ENCODE data around the gene TBX2. TPM values are rescaled to one million over a fixed set of nuclear protein-coding genes. Genes with fewer than 3 reads are reported as not detected.

TBX2 gene
- total RNA-seq, 1 donor from 2014 or later, result 2.5 TPM

DNA sequence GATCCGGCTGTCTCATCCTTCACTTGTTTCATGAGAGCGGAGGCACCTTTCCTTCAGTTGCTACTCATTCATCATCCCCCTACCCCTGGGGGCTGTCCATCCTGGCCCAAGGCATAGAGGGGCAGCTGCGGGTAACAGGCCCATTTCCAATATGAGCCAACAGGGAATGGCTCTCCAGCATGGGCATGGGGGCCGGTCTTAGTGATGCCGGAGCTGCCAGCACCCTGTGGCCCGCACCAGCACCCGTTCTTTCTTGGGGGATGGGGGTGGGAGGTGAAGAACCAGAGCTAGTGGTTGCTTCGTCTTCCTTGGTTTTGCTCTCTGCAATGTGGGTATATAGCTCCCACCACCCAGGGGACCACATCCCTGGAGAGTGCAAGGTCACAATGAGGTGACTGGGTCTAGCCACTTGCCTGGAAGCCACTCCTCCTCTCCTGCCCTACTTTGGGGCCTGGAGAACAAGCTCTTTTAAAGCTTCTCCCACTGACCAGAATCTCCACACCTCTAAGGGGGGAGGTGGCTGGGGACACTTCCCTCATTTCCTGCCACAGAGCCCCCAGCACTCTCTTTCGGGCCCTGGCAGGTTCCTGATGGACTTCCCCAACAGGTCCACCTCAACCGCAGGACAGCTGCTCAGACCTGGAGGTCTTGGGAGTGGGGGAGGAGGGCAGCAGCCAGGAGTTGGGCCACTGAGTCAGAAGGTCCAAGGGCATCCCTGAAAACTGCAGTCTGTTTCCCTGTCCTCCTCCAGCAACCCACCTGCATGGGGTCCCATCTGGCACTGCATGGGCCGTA is 11.9 kb upstream of the TBX2 start:
- DNase-seq, result no peak

DNA sequence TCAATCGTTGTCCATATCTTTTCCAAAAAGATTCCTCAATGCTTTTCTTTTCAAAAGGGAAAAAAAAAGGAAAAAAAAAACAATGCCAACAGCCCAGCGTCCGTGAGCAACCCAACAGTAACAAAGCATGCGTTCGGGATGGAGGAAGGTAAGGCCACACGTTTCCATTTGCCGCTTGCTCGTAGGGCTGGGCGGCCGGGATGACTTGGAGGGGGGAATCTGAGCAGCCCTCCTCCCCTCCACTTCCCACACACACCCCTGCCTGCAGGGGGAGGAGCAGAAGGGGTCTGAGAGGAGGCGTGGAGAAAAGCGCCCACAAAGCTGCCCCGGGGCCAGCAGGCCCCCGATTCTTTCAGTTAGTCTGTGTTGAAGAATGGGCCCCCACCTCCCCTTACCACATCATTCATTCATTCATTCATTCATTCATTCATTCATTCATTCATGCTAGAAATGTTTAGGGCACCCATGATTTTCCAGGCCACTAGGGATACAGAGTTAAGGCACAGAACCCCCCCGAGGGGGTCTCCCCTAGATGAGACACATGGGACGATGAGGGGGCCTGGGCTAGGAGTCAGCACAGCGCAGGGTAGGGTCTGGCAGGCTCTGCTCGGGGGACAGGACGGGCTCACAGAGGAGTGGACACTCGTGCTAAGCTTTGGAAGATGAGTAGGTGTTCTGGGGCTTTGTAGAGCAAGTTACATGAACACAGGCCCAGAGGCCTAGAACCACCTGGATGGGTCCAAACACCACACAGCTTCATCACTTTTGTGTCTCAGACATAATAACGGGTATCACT is 10.9 kb upstream of the TBX2 start:
- no peak for DNase-seq

GRCh38 chr17:61389670-61390478 is 9.8 kb upstream of the TBX2 start:
- DNase-seq, result no peak

DNA sequence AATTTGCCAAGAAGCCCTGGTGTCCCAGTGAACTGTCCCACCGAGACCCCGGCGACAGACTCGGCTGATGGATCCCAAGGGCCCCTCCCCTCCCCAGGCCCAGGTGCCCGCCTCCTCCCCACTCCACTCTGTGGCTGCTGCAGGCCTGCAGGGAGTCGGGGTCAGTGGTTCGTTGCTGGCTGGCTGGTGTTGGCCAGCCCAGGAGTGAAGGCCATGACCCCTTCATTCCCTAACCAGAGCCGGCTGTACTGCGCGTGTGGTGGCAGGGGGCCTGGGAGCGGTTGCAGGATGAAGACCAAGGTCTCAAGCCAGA is 9.2 kb upstream of the TBX2 start:
- no peak for DNase-seq

DNA sequence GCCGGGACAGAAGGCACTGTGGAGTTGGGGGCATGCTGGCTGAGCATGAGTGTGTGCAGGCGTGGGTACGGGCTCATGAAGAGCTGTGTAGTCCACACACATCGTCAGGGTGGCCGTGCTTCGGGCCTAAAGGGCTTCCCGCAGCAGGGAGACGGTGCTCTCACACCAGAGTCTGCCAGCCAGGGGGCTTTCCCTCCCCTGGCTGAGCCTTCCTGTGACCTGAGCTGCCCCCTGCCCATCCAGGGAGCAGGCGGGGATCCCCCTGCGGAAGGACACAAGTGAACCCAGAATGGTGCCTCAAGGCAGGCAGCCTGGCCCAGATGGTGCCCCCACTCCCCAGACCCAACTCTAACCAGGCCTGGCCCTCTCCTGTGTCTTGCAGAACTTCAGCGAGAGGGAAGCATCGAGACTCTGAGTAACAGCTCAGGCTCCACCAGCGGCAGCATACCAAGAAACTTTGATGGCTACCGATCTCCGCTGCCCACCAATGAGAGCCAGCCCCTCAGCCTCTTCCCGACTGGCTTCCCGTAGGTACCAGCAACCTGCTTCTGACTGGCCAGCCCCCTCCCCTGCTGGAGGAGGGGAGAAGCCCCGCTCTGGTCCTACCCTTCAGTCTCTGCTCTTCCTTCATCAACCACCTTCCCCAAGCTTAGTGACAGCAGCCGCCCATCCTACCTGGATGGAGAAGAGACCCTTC is 7.9 kb upstream of the TBX2 start:
- no peak for DNase-seq

DNA sequence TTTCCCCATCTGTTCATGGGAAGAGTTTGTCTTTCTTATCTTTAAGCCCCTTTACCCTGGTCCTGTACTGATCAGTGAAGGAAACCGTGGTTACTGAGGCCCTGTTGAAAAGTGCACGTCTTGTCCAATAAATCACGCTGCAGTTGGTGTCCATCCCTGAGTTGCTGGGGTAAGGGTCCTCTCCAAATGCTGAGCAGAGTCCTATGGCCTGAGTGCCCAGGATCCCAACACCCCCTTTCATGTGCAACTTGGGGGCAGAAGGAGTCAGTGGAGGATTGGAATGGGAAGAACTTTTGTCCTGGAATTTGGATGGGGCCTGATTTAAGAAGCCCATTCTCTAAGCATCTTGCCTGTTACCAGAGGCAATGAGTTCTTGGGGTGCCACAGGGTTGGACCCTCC is 7.0 kb upstream of the TBX2 start:
- DNase-seq, result no peak

DNA sequence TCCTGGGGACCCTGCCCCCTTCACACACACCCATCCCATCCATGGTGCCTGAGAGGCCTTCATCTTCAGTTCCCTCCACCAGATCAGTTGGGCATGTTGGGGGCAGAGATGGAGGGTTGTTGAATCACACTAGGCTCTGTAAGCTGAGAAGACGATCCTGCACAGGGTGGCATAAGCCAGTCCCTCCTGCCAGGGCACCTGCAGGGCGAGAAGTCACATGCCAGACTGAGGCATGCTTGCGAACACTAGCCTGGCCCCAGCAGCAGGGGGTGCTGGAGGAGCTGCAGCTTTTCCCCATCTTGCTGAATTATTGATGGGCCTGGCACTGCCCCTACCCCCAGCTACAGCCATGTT is 6.1 kb upstream of the TBX2 start:
- no peak for DNase-seq

GRCh38 chr17:61393904-61394629 is 5.6 kb upstream of the TBX2 start:
- no peak for DNase-seq

DNA sequence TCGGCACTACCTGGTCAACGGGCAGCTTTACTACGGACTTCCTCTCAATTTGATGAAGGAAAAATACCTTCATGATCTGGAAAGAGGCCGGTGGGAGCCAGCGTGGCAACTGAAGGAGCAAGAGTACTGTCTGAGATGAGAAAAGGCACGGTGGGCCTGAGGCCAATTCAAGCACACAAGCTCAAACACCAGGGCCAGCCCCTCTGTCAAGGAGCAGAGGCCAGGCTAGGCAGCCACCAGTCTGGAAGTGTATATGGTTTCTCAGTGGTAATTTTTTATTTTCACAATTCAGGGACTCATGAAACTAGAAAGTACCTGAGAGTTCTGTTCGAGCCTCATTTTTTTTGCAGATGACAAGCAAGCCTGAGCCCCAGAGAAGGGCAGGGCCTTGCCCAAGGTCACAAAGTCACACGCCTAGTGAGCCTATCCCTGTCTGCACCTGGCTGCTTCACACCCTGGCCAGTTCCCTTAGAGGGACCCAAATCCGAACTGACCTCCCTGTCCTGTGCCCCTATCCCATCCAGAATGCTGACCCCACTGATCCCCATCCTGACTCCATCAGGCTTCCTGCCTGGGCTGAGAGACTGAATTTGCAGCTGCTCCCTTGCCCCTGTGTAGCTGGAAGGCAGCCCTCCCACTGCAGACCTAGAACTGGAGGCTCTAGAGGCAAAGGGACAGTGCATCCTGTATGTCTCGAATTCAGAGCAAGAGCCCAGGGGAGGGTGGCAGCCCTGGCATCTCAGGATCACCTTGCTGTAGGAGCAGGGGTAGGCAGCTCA is 4.8 kb upstream of the TBX2 start:
- no peak for DNase-seq

DNA sequence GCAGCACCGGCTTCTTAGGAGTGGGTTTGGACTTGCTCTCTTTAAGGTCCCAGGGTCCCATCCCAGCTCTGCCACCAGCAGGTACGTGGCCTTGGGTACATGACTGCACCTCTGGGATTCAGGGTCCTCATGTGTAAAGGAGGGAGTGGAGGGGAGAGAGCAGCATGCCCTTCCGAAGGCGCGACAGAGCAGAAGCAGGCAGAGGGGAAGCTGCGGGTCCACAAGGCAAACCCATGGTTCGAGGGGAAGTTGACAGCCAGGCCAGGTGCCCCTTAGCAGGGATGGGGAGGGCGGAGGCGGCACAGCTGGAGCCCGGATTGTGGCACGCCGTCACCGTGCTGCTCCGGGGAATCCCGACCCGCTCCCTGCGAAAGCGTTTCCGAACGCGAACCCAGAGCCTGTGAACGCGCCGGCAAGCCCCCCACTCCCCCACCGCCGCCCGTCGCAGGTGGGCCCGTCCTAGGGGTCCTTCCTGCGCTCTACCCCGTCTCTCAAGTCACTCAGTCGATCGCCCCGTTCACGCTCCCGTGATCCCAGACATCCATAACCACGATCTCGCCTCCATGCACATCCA is 4.1 kb upstream of the TBX2 start:
- DNase-seq, result no peak

- no peak for DNase-seq
Measured at GRCh38 chr17:61395983-61396585, 3.6 kb upstream of the TBX2 start.

DNA sequence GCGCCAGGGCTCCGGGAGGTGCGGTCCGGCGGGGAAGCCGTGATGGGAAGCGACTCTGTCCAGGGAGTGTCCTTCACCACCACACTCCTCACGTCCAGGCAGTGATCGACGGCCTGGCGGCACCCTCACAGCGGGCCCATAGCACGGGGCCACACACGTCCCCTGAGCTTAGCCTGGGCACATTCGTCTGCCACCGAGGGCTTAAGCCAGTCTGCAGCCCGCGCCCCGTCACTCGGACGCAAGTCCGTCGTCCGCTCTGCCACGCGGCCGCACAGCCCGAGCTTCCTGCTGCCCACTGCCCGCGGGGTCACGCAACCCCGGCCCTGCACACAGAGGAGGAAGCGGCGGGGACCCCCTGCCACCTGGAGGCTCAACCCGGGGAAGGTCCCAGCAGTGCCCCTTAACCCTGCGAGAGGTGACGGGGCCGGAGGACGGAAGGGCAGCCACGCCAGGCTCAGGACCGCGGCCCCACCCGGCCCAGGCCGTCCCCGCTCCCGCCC is 3.0 kb upstream of the TBX2 start:
- no peak for DNase-seq

DNA sequence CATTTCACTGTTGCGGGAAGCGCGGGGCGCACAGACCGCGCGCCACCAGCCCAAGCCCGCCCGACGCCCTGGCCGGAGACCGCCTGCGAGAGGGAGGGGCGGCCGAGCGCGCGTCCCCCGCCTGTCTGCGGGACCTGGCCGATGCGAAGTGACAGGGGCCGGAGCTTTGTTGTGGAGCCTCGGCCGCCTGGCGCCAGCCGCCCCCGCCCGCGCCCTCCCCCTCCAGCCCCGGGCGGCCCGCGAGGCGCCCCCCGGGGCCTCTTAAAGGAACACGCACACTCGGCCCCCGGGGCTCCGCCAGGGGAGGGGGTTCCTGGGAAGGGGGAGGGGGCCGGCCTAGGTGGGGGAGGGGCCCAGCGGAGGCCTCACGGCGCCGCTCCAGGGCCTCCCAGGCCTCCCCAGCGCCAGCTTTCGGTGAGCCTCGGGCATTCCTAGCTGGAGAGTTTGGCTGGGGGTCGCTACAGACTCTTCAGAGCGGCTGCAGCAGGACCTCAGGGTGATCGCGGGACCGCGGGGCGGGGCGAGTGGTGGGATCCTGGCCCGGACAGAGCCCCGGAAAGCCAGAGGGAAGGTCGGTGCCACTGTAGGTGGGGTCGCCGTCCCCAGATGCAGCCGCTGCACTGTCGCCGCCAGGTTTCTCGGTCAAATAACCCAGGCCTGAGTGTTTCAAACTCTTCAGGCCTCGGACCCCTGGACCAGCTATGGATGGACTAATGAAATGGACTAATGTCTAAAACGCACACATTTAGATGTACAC is 2.4 kb upstream of the TBX2 start:
- no peak for DNase-seq

GRCh38 chr17:61398721-61399130 is 917 bp upstream of the TBX2 start:
- DNase-seq, result no peak

GRCh38 chr17:61400066-61400716 is 548 bp downstream of the TBX2 start:
- DNase-seq, result no peak

- no peak for DNase-seq
Measured at GRCh38 chr17:61400717-61401388, 1.2 kb downstream of the TBX2 start.

GRCh38 chr17:61401389-61402072 is 1.9 kb downstream of the TBX2 start:
- DNase-seq, result no peak
